KG1 (cell line): Measurements from ENCODE around the gene POU2F3.

Experiments used
- DNase-seq: peaks from one replicate; lab custom pipeline; 2025; lab: John Stamatoyannopoulos, UW

POU2F3 gene

GRCh38 chr11:120239713-120240640 is at the start of gene POU2F3:
POU2F3 (plus strand) TSS chr11:120240140; CDS start chr11:120240344, 204 bp downstream.
- DNase-seq, result no peak

GRCh38 chr11:120191058-120191457 is 48.9 kb upstream of the POU2F3 start:
- no peak for DNase-seq

GRCh38 chr11:120192831-120193625 is 46.9 kb upstream of the POU2F3 start:
- DNase-seq, result no peak

- DNase-seq, result no peak
These were observed 45.8 kb upstream of the POU2F3 start for GRCh38 chr11:120194166-120194565.

GRCh38 chr11:120195601-120196320 is 44.2 kb upstream of the POU2F3 start:
- DNase-seq, result no peak

- no peak for DNase-seq
These were observed 43.1 kb upstream of the POU2F3 start for GRCh38 chr11:120196826-120197225.

GRCh38 chr11:120197251-120197891 is 42.6 kb upstream of the POU2F3 start:
- DNase-seq, result no peak

- no peak for DNase-seq
These were observed 42.0 kb upstream of the POU2F3 start for GRCh38 chr11:120197977-120198376.

GRCh38 chr11:120198403-120198786 is 41.5 kb upstream of the POU2F3 start:
- DNase-seq, result no peak

GRCh38 chr11:120198787-120199469 is 41.0 kb upstream of the POU2F3 start:
- DNase-seq, result no peak

- no peak for DNase-seq
These were observed 40.3 kb upstream of the POU2F3 start for GRCh38 chr11:120199613-120200012.

- no peak for DNase-seq
These were observed 39.3 kb upstream of the POU2F3 start for GRCh38 chr11:120200677-120201076.

- no peak for DNase-seq
These were observed 38.3 kb upstream of the POU2F3 start for GRCh38 chr11:120201653-120202052.

GRCh38 chr11:120203626-120204025 is 36.3 kb upstream of the POU2F3 start:
- DNase-seq, result no peak

GRCh38 chr11:120205596-120206161 is 34.3 kb upstream of the POU2F3 start:
- DNase-seq, result no peak

- no peak for DNase-seq
These were observed 32.4 kb upstream of the POU2F3 start for GRCh38 chr11:120207512-120207911.

- peak; percentile 40 for DNase-seq
These were observed 31.9 kb upstream of the POU2F3 start for GRCh38 chr11:120208001-120208441.

- no peak for DNase-seq
These were observed 31.2 kb upstream of the POU2F3 start for GRCh38 chr11:120208777-120209176.

GRCh38 chr11:120209746-120210625 is 30.0 kb upstream of the POU2F3 start:
- DNase-seq, result no peak
